Spleen (tissue), 11 donors: ENCODE data around the gene JARID2. TPM values are rescaled to one million over a fixed set of nuclear protein-coding genes. Genes with fewer than 3 reads are reported as not detected.

ENCODE experiments used
- DNase-seq: peaks from one replicate; pipeline ENCODE4 v3.0.0-alpha.2; 2020
- H3K27ac ChIP-seq, 8 donors: fragments of 200-600 bp; sonication (generic) in 7 of 8; 1 replicate in 4 of 8; 2 replicates in 4 of 8; pipeline versions ENCODE4 v1.5.0 to v1.8.0; 2016 to 2021; ENCODE audit warnings: inconsistent platforms in 4 of 8, mild to moderate bottlenecking in 4 of 8, moderate library complexity in 1 of 8
- H3K27me3 ChIP-seq, 7 donors: fragments of 200-600 bp; sonication (generic) in 6 of 7; replicated peaks in 1 of 7; 1 replicate in 4 of 7; 2 replicates in 3 of 7; pipeline versions ENCODE4 v1.5.0 to v1.8.0; 2016 to 2021; ENCODE audit warnings: inconsistent platforms in 3 of 7, mild to moderate bottlenecking in 1 of 7
- H3K36me3 ChIP-seq, 6 donors: fragments of 200-600 bp; sonication (generic) in 5 of 6; 1 replicate in 4 of 6; 2 replicates in 2 of 6; pipeline versions ENCODE4 v1.5.0 to v1.8.0; 2016 to 2021; ENCODE audit warnings: inconsistent platforms in 2 of 6
- H3K4me1 ChIP-seq, 6 donors: fragments of 200-600 bp; sonication (generic) in 5 of 6; 1 replicate in 3 of 6; 2 replicates in 3 of 6; pipeline versions ENCODE4 v1.5.0 to v1.8.0; 2016 to 2021; ENCODE audit warnings: inconsistent platforms in 3 of 6
- H3K4me3 ChIP-seq, 8 donors: fragments of 200-600 bp; sonication (generic) in 7 of 8; 1 replicate in 4 of 8; 2 replicates in 4 of 8; pipeline versions ENCODE4 v1.5.0 to v1.8.0; 2016 to 2021; ENCODE audit warnings: inconsistent platforms in 4 of 8, mild to moderate bottlenecking in 4 of 8, moderate library complexity in 2 of 8
- H3K9me3 ChIP-seq, 8 donors: fragments of 200-600 bp; sonication (generic) in 7 of 8; 1 replicate in 4 of 8; 2 replicates in 4 of 8; pipeline versions ENCODE4 v1.5.0 to v1.8.0; 2016 to 2021; ENCODE audit warnings: inconsistent platforms in 4 of 8
- POLR2A ChIP-seq, 3 donors: fragments of 450-650 bp; IDR thresholded peaks; one replicate each; pipeline ENCODE4 v1.5.1; 2017; ENCODE audit warnings: antibody characterized with exemption in 3 of 3, mild to moderate bottlenecking in 1 of 3
- POLR2AphosphoS5 ChIP-seq, 3 donors: sonication (generic); formaldehyde crosslinking; IDR thresholded peaks; one replicate each; pipeline ENCODE4 v1.5.1; 2017; ENCODE audit warnings: antibody characterized with exemption in 3 of 3
- WGBS, 5 donors: extraction: QIAGEN DNeasy Blood & Tissue Kit in 3 of 5; methylation state at CpG; one replicate each; pipeline versions ENCODE4 v1.1.5 to v1.1.7; 2013 to 2018; 5-methylcytosine and 5-hydroxymethylcytosine counted together
- intact Hi-C: fragments of 100-400 bp; cut with DNase I; formaldehyde crosslinking; loops from one replicate; pipeline ENCODE4 v1.15.0; 2023; ENCODE audit warnings: low total_unique reads
- polyA plus RNA-seq, 3 donors: library from polyadenylated mRNA; stranded (reverse); fragments of 200-250 nt; gene quantifications; one replicate each; pipeline ENCODE4 v1.2.1, GENCODE V29; 2013
- total RNA-seq, 7 donors: library from RNA; depleted of rRNA in 3 of 7; stranded (reverse); fragments of >200 nt in 3 of 7; fragmentation: NEBNext Ultra II Directional in 4 of 7; extraction: Animal tissue kit (Norgen Biotek cat#: 25700) in 4 of 7; gene quantifications; one replicate each; pipeline versions ENCODE4 v1.1.0 to v1.2.1, GENCODE V29; 2016 to 2021
- TF ChIP-seq, protein P1 (sequence below), 11 experiments: fragments of 200-600 bp in 7 of 11; fragments of 450-650 bp in 4 of 11; sonication (generic) in 4 of 11; IDR thresholded peaks in 8 of 11; conservative IDR thresholded peaks in 3 of 11; 1 replicate in 7 of 11; 2 replicates in 4 of 11; pipeline versions ENCODE4 v1.4.0 to v1.8.0; 2016 to 2021; ENCODE audit warnings: antibody characterized with exemption in 11 of 11, inconsistent platforms in 4 of 11, mild to moderate bottlenecking in 1 of 11
- donor health status: healthy with polysubstance abuse.
- donor health status: DM: no; HTN: no; CAD: no; lungs with moderate emphysema.
- donor health status: DM: no; HTN: no; CAD: no.
- donor health status: Bipolar disorder and iron deficiency.
- donor health status: healthy.
- donor health status: DM: no; HTN: no; CAD: no.
- donor health status: DM: yes; HTN: yes; CAD: no.

JARID2 gene
- total and polyA plus RNA-seq, 10 donors: 4.4 to 27.1 (median 20.6) TPM

GRCh38 chr6:15484140-15484539, 238.3 kb downstream of the JARID2 start:
- Histone ChIP-seq H3K4me1 (peaks cover 0 to 65% (median 14%) of the 10 kb centered on the region in 6 donors), H3K9me3 (no peaks in the 10 kb centered on the region), H3K4me3 (no peak overlapping the region), H3K36me3 (peaks cover 0 to 26% (median 21%) of the 10 kb centered on the region in 6 donors), H3K27me3 (no peaks in the 10 kb centered on the region), H3K27ac (no peak overlapping the region)
- no peak for TF ChIP-seq POLR2A (IDR thresholded peaks at IDR 0.05)
- TF ChIP-seq, protein P1, sequence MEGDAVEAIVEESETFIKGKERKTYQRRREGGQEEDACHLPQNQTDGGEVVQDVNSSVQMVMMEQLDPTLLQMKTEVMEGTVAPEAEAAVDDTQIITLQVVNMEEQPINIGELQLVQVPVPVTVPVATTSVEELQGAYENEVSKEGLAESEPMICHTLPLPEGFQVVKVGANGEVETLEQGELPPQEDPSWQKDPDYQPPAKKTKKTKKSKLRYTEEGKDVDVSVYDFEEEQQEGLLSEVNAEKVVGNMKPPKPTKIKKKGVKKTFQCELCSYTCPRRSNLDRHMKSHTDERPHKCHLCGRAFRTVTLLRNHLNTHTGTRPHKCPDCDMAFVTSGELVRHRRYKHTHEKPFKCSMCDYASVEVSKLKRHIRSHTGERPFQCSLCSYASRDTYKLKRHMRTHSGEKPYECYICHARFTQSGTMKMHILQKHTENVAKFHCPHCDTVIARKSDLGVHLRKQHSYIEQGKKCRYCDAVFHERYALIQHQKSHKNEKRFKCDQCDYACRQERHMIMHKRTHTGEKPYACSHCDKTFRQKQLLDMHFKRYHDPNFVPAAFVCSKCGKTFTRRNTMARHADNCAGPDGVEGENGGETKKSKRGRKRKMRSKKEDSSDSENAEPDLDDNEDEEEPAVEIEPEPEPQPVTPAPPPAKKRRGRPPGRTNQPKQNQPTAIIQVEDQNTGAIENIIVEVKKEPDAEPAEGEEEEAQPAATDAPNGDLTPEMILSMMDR (IDR thresholded peaks at IDR 0.05 in 8 of 11, conservative IDR thresholded peaks at IDR 0.05 in 3 of 11): no peak
- TF ChIP-seq POLR2AphosphoS5 (IDR thresholded peaks at IDR 0.05): no peak
- 93 to 99% (median 96%) methylated on average over 3 of the region's 3 CpGs for WGBS, 5 donors
- no peak for DNase-seq
- intact Hi-C loops: no loop called here

DNA sequence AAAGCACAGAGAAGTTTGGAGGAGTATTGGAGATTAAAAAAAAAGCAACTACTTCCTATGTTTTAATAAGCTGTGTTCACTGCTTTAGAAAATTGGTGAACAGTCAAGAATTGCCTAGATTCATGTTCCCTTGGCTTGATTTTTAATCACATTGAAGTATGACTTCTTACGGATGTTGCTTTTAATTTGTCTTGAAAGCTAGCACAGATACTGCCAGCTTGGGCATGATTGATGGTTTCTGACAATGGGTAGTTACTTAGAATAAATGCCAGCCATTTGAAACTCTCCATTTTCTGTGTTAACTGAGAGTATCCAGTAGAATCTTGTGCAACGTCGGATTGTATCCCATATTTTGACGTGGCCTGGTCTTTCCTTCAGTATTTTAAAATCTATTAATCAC, 239.0 kb downstream of the JARID2 start:
- Histone ChIP-seq H3K4me1 (peaks cover 0 to 65% (median 16%) of the 10 kb centered on the region in 6 donors), H3K27ac (no peak overlapping the region), H3K27me3 (no peaks in the 10 kb centered on the region), H3K36me3 (peaks cover 0 to 32% (median 23%) of the 10 kb centered on the region in 6 donors), H3K4me3 (no peak overlapping the region), H3K9me3 (no peaks in the 10 kb centered on the region)
- TF ChIP-seq, protein P1 (IDR thresholded peaks at IDR 0.05 in 8 of 11, conservative IDR thresholded peaks at IDR 0.05 in 3 of 11): no peak
- no peak for TF ChIP-seq POLR2AphosphoS5 (IDR thresholded peaks at IDR 0.05)
- no peak for TF ChIP-seq POLR2A (IDR thresholded peaks at IDR 0.05)
- no peak for DNase-seq
- intact Hi-C loops: no loop called here
- 90 to 97% (median 95%) methylated on average over 4 of the region's 4 CpGs for WGBS, 5 donors

DNA sequence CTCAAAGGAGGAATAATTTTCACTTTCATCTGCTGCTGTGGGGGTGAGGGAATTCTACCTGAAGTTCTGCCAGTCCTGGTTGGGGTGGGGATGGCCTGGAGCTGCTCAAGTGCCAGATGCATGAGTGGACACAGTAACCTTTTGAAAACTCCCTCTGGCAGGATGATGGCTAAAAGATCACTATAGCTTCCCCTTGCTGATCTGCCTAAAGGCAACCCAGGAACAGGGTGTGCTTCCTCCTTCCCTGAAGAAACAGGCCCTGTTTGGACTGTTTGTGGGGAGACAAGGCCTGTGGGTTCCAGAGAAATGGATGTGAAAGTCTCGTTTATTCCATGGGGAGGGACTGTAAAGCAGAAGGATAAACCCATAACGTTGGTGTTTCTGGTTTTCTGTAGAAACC, 240.1 kb downstream of the JARID2 start:
- intact Hi-C loops: no loop called here
- no peaks in the 10 kb centered on the region for H3K27me3 ChIP-seq
- TF ChIP-seq POLR2AphosphoS5 (IDR thresholded peaks at IDR 0.05): no peak
- TF ChIP-seq, protein P1 (IDR thresholded peaks at IDR 0.05 in 8 of 11, conservative IDR thresholded peaks at IDR 0.05 in 3 of 11): no peak
- no peak for TF ChIP-seq POLR2A (IDR thresholded peaks at IDR 0.05)
- no peaks in the 10 kb centered on the region for H3K9me3 ChIP-seq
- H3K4me1 ChIP-seq: peaks cover 6 to 65% (median 20%) of the 10 kb centered on the region in 6 donors
- DNase-seq: no peak
- WGBS, 5 donors: 61 to 74% (median 65%) methylated on average over 2 of the region's 2 CpGs
- peaks cover 0 to 39% (median 23%) of the 10 kb centered on the region in 6 donors for H3K36me3 ChIP-seq
- no peak overlapping the region for H3K27ac ChIP-seq
- H3K4me3 ChIP-seq: no peak overlapping the region

DNA sequence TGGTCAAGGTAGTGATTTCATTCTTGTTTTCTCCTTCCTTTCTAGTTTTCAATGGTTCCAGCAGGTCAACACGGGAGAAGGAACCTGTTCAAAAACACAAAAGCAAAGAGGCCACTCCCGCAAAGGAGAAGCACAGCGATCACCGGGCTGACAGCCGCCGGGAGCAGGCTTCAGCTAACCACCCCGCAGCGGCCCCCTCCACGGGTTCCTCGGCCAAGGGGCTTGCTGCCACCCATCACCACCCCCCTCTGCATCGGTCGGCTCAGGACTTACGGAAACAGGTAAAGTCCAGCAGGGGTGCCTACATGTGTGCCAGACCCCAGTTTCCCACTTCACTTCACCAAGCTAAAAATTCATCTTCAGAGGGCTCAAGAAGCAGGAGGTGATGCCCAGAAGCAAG, 241.4 kb downstream of the JARID2 start:
- Histone ChIP-seq H3K27me3 (no peaks in the 10 kb centered on the region), H3K9me3 (no peaks in the 10 kb centered on the region), H3K36me3 (peaks cover 0 to 45% (median 23%) of the 10 kb centered on the region in 6 donors), H3K27ac (no peak overlapping the region), H3K4me1 (peaks cover 16 to 66% (median 26%) of the 10 kb centered on the region in 6 donors), H3K4me3 (no peak overlapping the region)
- 96 to 98% (median 98%) methylated on average over 13 of the region's 13 CpGs for WGBS, 5 donors
- TF ChIP-seq, protein P1 (IDR thresholded peaks at IDR 0.05 in 8 of 11, conservative IDR thresholded peaks at IDR 0.05 in 3 of 11): no peak
- TF ChIP-seq POLR2A (IDR thresholded peaks at IDR 0.05) (no peak), POLR2AphosphoS5 (IDR thresholded peaks at IDR 0.05) (no peak)
- intact Hi-C loops: no loop called here
- DNase-seq: no peak
